Esophagus muscularis mucosa (tissue), 3 donors: ENCODE measurements around the gene RAB3B.

Experiments
- CTCF ChIP-seq, 3 experiments: fragments of 200-600 bp in 2 of 3; fragments of 450-650 bp in 1 of 3; sonication (generic) in 2 of 3; IDR thresholded peaks; one replicate each; pipeline ENCODE4 v1.5.1; 2017 to 2019; ENCODE audit warnings: antibody characterized with exemption in 3 of 3, mild to moderate bottlenecking in 2 of 3, moderate library complexity in 1 of 3
- POLR2AphosphoS5 ChIP-seq, 2 donors: sonication (generic); formaldehyde crosslinking; IDR thresholded peaks; one replicate each; pipeline ENCODE4 v1.6.1; 2017; ENCODE audit warnings: antibody characterized with exemption in 2 of 2

DNA sequence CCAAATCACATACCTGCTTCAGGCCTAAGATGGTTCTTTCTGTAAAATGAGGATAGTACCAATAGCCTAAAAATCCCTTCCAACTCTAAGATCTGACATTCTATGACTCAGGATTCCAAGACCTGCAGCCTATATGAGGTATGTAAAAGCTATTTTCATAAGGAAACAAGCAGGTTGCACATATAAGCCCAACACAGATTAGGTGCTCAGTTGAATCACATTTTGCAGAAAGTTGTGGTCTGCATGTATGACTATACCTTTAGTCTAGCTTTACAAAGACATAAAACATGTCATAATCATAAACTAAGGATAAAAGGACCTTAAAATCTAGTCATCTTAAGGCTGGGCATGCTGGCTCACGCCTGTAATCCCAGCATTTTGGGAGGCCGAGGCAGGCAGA lies 35.8 kb upstream of the RAB3B start:
- no peak for TF ChIP-seq POLR2AphosphoS5 (IDR thresholded peaks at IDR 0.05)
- TF ChIP-seq CTCF (IDR thresholded peaks at IDR 0.05) = no peak
